A549 (cell line): ENCODE measurements around the gene FAM227B. TPM values are rescaled to one million over a fixed set of nuclear protein-coding genes. Genes with fewer than 3 reads are reported as not detected.

Experiments
- ATAC-seq, 2 experiments: fragments of 200-7000 bp in 1 of 2; fragments of >200 bp in 1 of 2; cut with Nextera tagmentation in 1 of 2; cut with Tn5 transposase in 1 of 2; 3 replicates each; pipeline versions ENCODE4 v1.8.0 to v1.9.1; 2018 to 2020; ENCODE audit warnings: mild to moderate bottlenecking in 1 of 2, moderate library complexity in 1 of 2
- CTCF ChIA-PET: fragments of 300-600 bp; sonication (Branson Sonifier 250); formaldehyde crosslinking; extraction: SDS; loops from one replicate; lab custom pipeline; 2021; ENCODE audit warnings: antibody characterized with exemption, inconsistent platforms; lab: Yijun Ruan, JAX
- POLR2A ChIA-PET: fragments of 350-600 bp; formaldehyde crosslinking; extraction: SDS; loops from one replicate; lab custom pipeline; 2021; ENCODE audit warnings: antibody characterized with exemption, inconsistent platforms; lab: Yijun Ruan, JAX
- DNase-seq, 2 experiments: peaks; one replicate each; pipeline versions ENCODE4 v3.0.0 to v3.0.0-alpha.2; 2011 to 2016; ENCODE audit warnings: low read depth in 1 of 2, low spot score in 1 of 2
- FAIRE-seq: peaks from 2 replicates; lab custom pipeline; 2011; peaks lifted over from hg19 to GRCh38; lab: Jason Lieb, UNC
- H3K27ac ChIP-seq, 2 experiments: fragments of >200 bp; sonication (Bioruptor Twin); formaldehyde crosslinking; 3 replicates each; pipeline ENCODE4 v1.5.1; 2016 to 2017
- H3K4me1 ChIP-seq: fragments of >200 bp; sonication (Bioruptor Twin); formaldehyde crosslinking; 3 replicates; pipeline ENCODE4 v1.6.1; 2016
- H3K4me2 ChIP-seq: fragments of >200 bp; sonication (Bioruptor Twin); formaldehyde crosslinking; 3 replicates; pipeline ENCODE4 v1.6.1; 2016
- H3K4me3 ChIP-seq: fragments of >200 bp; sonication (Bioruptor Twin); formaldehyde crosslinking; 3 replicates; pipeline ENCODE4 v1.5.1; 2016
- H3K9me3 ChIP-seq: fragments of >200 bp; sonication (Bioruptor Twin); formaldehyde crosslinking; 3 replicates; pipeline ENCODE4 v1.6.1; 2016
- CBX2 ChIP-seq: fragments of 200-600 bp; sonication (generic); IDR thresholded peaks from 2 replicates; pipeline ENCODE4 v1.6.1; 2016; ENCODE audit warnings: low read depth, mild to moderate bottlenecking, borderline replicate concordance
- CBX8 ChIP-seq: fragments of 200-600 bp; sonication (generic); IDR thresholded peaks from 2 replicates; pipeline ENCODE4 v1.6.1; 2016
- CHD4 ChIP-seq: fragments of 200-600 bp; sonication (generic); IDR thresholded peaks from 2 replicates; pipeline ENCODE4 v1.6.1; 2016; ENCODE audit warnings: antibody characterized with exemption, mild to moderate bottlenecking, borderline replicate concordance
- EP300 ChIP-seq, 2 experiments: fragments of >200 bp; sonication (Bioruptor Twin); formaldehyde crosslinking; IDR thresholded peaks; 2 replicates in 1 of 2; 3 replicates in 1 of 2; pipeline ENCODE4 v1.6.1; 2016 to 2017
- ESRRA ChIP-seq: fragments of 150-350 bp; IDR thresholded peaks from 2 replicates; pipeline ENCODE4 v1.6.1; 2014; ENCODE audit warnings: mild to moderate bottlenecking, low read length, borderline replicate concordance
- FOXS1 ChIP-seq: fragments of 250-450 bp; sonication (Bioruptor Pico); IDR thresholded peaks from 2 replicates; pipeline ENCODE4 v1.5.0; 2020; ENCODE audit warnings: mild to moderate bottlenecking, moderate library complexity
- HDAC2 ChIP-seq: fragments of 200-600 bp; sonication (generic); IDR thresholded peaks from 2 replicates; pipeline ENCODE4 v1.6.1; 2016
- HEYL ChIP-seq: fragments of 250-450 bp; sonication (Bioruptor Pico); IDR thresholded peaks from 2 replicates; pipeline ENCODE4 v1.8.0; 2021; ENCODE audit warnings: mild to moderate bottlenecking, moderate library complexity
- HOXA7 ChIP-seq: fragments of 250-450 bp; sonication (Bioruptor Pico); IDR thresholded peaks from 2 replicates; pipeline ENCODE4 v1.5.0; 2020; ENCODE audit warnings: mild to moderate bottlenecking, moderate library complexity
- HOXB5 ChIP-seq: fragments of 250-450 bp; sonication (Bioruptor Pico); IDR thresholded peaks from 2 replicates; pipeline ENCODE4 v1.5.0; 2020; ENCODE audit warnings: mild to moderate bottlenecking, moderate library complexity
- KDM5A ChIP-seq: fragments of 200-600 bp; sonication (generic); IDR thresholded peaks from 2 replicates; pipeline ENCODE4 v1.6.1; 2016; ENCODE audit warnings: antibody characterized with exemption, mild to moderate bottlenecking
- MAFK ChIP-seq: fragments of 450-650 bp; IDR thresholded peaks from 2 replicates; pipeline ENCODE4 v1.6.1; 2014; ENCODE audit not compliant: partially characterized antibody
- NR3C1 ChIP-seq: fragments of >200 bp; sonication (Bioruptor Twin); formaldehyde crosslinking; IDR thresholded peaks from 3 replicates; pipeline ENCODE4 v1.6.1; 2017
- PHF8 ChIP-seq: fragments of 200-600 bp; sonication (generic); IDR thresholded peaks from 2 replicates; pipeline ENCODE4 v1.6.1; 2016; ENCODE audit warnings: low read depth, mild to moderate bottlenecking, antibody characterized with exemption, moderate library complexity, borderline replicate concordance
- RAD21 ChIP-seq, 2 experiments: fragments of >200 bp in 1 of 2; sonication (Bioruptor Twin) in 1 of 2; formaldehyde crosslinking in 1 of 2; IDR thresholded peaks in 1 of 2; conservative IDR thresholded peaks in 1 of 2; 2 replicates in 1 of 2; 3 replicates in 1 of 2; pipeline ENCODE4 v1.6.1; 2012 to 2018; ENCODE audit warnings: inconsistent platforms in 1 of 2
- RARB ChIP-seq: fragments of 250-450 bp; sonication (Bioruptor Pico); IDR thresholded peaks from 2 replicates; pipeline ENCODE4 v1.8.0; 2021; ENCODE audit warnings: mild to moderate bottlenecking, moderate library complexity
- RFX5 ChIP-seq: fragments of 450-650 bp; IDR thresholded peaks from 2 replicates; pipeline ENCODE4 v1.7.1; 2014; ENCODE audit warnings: antibody characterized with exemption, mild to moderate bottlenecking, moderate library complexity
- RNF2 ChIP-seq: fragments of 200-600 bp; sonication (generic); IDR thresholded peaks from 2 replicates; pipeline ENCODE4 v1.6.1; 2016; ENCODE audit warnings: low read depth, mild to moderate bottlenecking, antibody characterized with exemption, moderate library complexity, borderline replicate concordance
- ZC3H11A ChIP-seq: fragments of 450-650 bp; IDR thresholded peaks from 2 replicates; pipeline ENCODE4 v1.6.1; 2014; ENCODE audit warnings: antibody characterized with exemption, mild to moderate bottlenecking
- WGBS: methylation state at CpG from one replicate; pipeline ENCODE4 v1.1.6; 2017; ENCODE audit errors: missing lambda C conversion rate; 5-methylcytosine and 5-hydroxymethylcytosine counted together
- polyA plus RNA-seq, 4 experiments: library from polyadenylated mRNA; depleted of rRNA in 3 of 4; stranded (reverse); fragments of >200 nt; fragmentation: RNase III in 1 of 4; extraction: RNeasy Plus Mini Kit Qiagen cat#74134 plus additional on column Dnase treatment in 1 of 4; gene quantifications; 2 replicates in 3 of 4; 3 replicates in 1 of 4; pipeline ENCODE4 v1.2.3, GENCODE V29; 2011 to 2017
- TF ChIP-seq, protein P1 (sequence below): fragments of >200 bp; sonication (Bioruptor Twin); formaldehyde crosslinking; IDR thresholded peaks from 2 replicates; pipeline ENCODE4 v1.6.1; 2016
- TF ChIP-seq, protein P2 (sequence below): IDR thresholded peaks from 2 replicates; pipeline ENCODE4 v1.6.1; 2012; ENCODE audit warnings: low read depth, borderline replicate concordance
- TF ChIP-seq, protein P3 (sequence below): IDR thresholded peaks from 2 replicates; pipeline ENCODE4 v1.6.1; 2012
- TF ChIP-seq, protein P4 (sequence below): fragments of 200-600 bp; sonication (generic); IDR thresholded peaks from 2 replicates; pipeline ENCODE4 v1.6.1; 2016; ENCODE audit warnings: antibody characterized with exemption, mild to moderate bottlenecking, moderate library complexity

Gene FAM227B
- polyA plus RNA-seq, 2 of the 4 experiments (the other 2 are of a cell fraction) = 1.9 to 3.7 TPM

GRCh38 chr15:49462232-49462844 lies 158.3 kb downstream of the FAM227B start:
- Histone ChIP-seq H3K27ac (no peak overlapping the region), H3K9me3 (no peaks in the 10 kb centered on the region), H3K4me2 (no peak overlapping the region), H3K4me1 (no peaks in the 10 kb centered on the region)
- 51% methylated on average over 2 of the region's 2 CpGs for WGBS
- CTCF ChIA-PET = no interaction called here
- no peak for TF ChIP-seq PHF8
- TF ChIP-seq HEYL (CRISPR knock-in tag) = no peak
- TF ChIP-seq, protein P1, sequence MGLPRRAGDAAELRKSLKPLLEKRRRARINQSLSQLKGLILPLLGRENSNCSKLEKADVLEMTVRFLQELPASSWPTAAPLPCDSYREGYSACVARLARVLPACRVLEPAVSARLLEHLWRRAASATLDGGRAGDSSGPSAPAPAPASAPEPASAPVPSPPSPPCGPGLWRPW = no peak
- TF ChIP-seq RAD21 (conservative IDR thresholded peaks at IDR 0.05 in 1 of 2, IDR thresholded peaks at IDR 0.05 in 1 of 2) = no peak
- no peak for TF ChIP-seq FOXS1 (CRISPR knock-in tag)
- TF ChIP-seq MAFK = no peak
- TF ChIP-seq, protein P2, sequence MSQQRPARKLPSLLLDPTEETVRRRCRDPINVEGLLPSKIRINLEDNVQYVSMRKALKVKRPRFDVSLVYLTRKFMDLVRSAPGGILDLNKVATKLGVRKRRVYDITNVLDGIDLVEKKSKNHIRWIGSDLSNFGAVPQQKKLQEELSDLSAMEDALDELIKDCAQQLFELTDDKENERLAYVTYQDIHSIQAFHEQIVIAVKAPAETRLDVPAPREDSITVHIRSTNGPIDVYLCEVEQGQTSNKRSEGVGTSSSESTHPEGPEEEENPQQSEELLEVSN = no peak
- TF ChIP-seq ZC3H11A = no peak
- TF ChIP-seq, protein P3, sequence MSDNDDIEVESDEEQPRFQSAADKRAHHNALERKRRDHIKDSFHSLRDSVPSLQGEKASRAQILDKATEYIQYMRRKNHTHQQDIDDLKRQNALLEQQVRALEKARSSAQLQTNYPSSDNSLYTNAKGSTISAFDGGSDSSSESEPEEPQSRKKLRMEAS = no peak
- TF ChIP-seq, protein P4, sequence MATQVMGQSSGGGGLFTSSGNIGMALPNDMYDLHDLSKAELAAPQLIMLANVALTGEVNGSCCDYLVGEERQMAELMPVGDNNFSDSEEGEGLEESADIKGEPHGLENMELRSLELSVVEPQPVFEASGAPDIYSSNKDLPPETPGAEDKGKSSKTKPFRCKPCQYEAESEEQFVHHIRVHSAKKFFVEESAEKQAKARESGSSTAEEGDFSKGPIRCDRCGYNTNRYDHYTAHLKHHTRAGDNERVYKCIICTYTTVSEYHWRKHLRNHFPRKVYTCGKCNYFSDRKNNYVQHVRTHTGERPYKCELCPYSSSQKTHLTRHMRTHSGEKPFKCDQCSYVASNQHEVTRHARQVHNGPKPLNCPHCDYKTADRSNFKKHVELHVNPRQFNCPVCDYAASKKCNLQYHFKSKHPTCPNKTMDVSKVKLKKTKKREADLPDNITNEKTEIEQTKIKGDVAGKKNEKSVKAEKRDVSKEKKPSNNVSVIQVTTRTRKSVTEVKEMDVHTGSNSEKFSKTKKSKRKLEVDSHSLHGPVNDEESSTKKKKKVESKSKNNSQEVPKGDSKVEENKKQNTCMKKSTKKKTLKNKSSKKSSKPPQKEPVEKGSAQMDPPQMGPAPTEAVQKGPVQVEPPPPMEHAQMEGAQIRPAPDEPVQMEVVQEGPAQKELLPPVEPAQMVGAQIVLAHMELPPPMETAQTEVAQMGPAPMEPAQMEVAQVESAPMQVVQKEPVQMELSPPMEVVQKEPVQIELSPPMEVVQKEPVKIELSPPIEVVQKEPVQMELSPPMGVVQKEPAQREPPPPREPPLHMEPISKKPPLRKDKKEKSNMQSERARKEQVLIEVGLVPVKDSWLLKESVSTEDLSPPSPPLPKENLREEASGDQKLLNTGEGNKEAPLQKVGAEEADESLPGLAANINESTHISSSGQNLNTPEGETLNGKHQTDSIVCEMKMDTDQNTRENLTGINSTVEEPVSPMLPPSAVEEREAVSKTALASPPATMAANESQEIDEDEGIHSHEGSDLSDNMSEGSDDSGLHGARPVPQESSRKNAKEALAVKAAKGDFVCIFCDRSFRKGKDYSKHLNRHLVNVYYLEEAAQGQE = no peak
- no peak for TF ChIP-seq NR3C1
- no peak for TF ChIP-seq RARB
- TF ChIP-seq CBX8 = no peak
- TF ChIP-seq HOXB5 (CRISPR knock-in tag) = no peak
- TF ChIP-seq ESRRA = no peak
- TF ChIP-seq CBX2 = no peak
- TF ChIP-seq CHD4 = no peak
- TF ChIP-seq HOXA7 (CRISPR knock-in tag) = no peak
- TF ChIP-seq RNF2 = no peak
- TF ChIP-seq, all 56 proteins: peak for 0
- POLR2A ChIA-PET = no interaction called here
- no peak for FAIRE-seq
- DNase-seq = no peak
- no peak for ATAC-seq
- no peak overlapping the region for H3K4me3 ChIP-seq

DNA sequence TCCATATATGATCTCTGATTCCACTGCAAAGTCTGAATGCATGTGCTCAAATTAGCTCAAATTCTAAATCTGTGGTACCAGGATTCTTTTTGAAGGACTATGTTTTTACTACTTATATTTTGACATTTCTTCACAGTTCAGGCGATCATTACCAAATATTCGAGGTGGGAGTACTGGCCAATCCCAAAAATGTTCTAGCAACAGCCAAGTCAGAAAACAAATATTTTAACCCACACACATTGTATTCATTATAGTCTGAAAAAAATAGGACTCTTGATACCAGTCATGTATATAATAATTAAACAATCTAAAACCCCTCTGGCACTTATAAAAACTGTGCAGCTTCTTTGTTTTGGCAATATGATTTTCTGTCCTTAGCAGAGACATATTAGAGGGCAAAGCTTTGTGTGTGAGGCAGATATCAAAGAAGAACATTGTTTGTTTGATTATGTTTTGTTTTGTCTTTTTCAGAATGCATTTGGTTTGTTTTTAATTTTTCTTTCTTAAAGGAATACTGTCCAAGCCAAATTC lies 160.1 kb downstream of the FAM227B start:
- Histone ChIP-seq H3K4me3 (no peak overlapping the region), H3K9me3 (no peaks in the 10 kb centered on the region), H3K4me1 (no peaks in the 10 kb centered on the region), H3K4me2 (no peak overlapping the region), H3K27ac (no peak overlapping the region)
- FAIRE-seq (no peak), DNase-seq (no peak), ATAC-seq (no peak)
- TF ChIP-seq HDAC2 (no peak), EP300 (IDR thresholded peaks at IDR 0.05) (no peak), KDM5A (no peak), NR3C1 (no peak), RFX5 (no peak), HEYL (CRISPR knock-in tag) (no peak)
- TF ChIP-seq, protein P4 = no peak
- CTCF ChIA-PET = no interaction called here
- POLR2A ChIA-PET = no interaction called here
- WGBS = 34% methylated on average over 2 of the region's 2 CpGs
